Activated CD8-positive, alpha-beta memory T cell treated with anti-CD3 and anti-CD28 coated beads, Interleukin-2, amount 50 U/mL, for 1 hour (primary cell): ENCODE measurements around the gene SPAG16.
"Not testable (repeated sequence)": the region's sequence is repeated elsewhere in the genome, so short reads cannot be mapped to it uniquely, and the experiment has no call there.

Experiments used
- DNase-seq: peaks from one replicate; pipeline ENCODE4 v3.0.0-alpha.2; 2020; ENCODE audit errors: extremely low read depth

SPAG16 gene

DNA sequence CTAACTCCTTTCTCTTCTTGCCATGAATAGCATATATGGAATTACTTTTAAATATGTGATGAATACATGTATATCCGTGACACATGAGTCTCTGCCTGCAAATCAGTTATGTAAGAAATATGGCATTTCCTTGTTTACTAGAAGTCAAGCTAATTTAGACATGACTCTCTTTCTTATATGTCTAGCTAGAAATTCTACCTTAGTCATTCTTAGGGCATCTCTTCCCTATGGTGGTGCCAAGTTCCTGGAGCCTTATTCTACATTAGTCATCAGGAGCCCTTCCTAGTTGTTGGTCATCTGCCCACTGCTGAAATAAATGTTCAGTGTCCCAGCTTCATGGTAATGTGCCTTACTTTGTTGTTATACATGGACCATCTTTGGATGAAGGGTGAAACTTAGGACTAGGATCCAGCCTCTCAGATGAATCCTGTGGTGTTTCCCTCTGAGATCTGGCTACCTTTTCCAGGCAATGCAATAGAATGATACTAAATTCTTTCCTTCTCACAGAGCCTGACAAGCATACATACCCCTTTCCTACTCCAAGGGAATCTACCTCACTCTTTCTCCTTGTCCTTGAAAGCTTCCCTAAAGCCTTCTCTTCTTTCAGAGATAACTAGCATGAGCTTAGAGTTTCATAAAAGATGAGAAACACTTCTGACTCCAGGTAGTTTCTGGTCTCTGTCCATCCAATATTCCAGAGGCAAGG is 711.3 kb downstream of the SPAG16 start:
- DNase-seq: no peak

DNA sequence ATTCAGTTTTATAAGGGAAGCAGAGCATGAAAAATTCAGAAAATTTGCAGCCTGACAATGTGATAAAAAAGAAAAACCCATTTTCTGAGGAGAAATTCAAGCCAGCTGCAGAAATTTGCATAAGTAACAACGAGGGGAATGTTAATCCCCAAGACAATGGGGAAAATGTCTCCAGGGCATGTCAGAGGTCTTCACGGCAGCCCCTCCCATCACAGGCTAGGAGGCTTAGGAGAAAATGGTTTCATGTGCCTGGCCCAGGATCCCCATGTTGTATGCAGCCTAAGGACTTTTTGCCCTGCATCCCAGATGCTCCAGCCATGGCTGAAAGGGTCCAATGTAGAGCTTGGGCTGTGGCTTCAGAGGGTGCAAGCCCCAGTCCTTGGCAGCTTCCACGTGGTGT is 714.7 kb downstream of the SPAG16 start:
- not testable (repeated sequence) for DNase-seq

DNA sequence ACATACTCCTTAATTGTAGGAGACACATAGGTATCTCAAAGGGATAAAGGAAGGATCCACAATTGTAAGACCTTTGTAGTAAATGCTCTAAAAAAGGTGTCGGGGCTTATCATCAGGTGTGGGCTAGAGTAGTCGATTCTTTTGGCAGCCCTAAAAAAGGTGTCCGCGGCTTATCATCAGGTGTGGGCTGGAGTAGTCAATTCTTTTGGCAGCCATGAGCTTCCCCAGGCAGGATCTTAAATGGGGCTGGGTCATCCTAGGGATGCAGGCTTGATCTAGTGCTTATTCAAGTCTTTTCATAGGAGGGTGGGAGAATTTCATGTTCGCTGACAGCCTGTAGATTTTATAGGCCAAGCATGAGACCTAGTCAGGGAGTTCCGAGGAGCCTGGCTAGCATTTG is 720.2 kb downstream of the SPAG16 start:
- DNase-seq: no peak

DNA sequence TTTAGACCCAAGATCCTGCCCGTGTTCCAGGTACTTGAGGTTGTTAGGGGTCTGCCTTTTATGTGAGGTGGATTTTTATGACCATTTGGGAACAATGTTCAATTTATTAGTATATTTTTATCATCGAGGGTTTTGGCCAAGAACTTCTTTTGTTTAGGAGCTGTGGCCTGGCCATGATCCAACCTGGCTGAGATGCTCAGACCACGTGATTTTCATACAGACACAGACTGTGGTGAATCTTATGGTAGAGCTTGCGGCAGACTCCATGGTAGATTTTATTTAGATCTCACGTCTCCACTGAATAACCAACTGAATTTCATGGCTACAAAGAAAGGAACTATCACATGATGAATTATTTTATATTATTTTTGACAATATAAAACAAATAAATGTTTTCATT is 721.1 kb downstream of the SPAG16 start:
- no peak for DNase-seq

DNA sequence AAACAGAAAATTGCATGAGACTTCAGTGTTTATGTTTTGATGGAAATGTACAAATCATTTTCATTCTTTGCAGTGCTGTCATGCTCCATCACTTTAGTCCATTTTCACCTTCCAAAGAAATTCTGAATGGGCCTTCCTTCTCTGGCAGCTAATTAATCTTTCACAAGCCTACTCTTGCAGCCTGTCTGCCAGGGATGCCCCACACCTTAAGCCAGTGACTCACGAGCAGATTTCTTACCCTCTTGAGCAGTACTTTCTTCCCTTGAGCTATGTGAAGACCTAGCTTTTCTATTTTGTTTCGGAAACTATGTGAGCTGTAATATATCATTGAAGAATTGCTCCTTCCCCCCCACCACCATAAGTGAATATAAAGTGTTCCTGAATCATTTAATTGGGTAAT is 722.3 kb downstream of the SPAG16 start:
- DNase-seq: no peak

DNA sequence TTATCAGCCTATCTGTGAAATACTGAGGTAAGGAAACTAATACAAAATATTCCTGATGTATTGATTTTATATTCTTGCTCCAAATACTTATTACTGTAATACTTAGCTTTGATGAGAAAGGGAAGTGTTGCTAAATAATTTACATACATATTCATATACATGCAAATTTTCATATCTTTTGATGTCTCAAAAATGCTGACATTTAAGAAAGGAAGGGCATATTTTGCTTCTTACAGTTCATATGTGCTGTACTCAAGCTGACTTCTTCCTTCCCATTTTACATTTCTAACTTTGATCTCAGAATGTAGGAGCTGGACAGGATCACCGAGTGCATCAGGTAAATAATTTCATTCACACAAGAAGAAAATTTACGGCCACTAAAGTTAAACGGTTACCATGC is 727.4 kb downstream of the SPAG16 start:
- DNase-seq: no peak

DNA sequence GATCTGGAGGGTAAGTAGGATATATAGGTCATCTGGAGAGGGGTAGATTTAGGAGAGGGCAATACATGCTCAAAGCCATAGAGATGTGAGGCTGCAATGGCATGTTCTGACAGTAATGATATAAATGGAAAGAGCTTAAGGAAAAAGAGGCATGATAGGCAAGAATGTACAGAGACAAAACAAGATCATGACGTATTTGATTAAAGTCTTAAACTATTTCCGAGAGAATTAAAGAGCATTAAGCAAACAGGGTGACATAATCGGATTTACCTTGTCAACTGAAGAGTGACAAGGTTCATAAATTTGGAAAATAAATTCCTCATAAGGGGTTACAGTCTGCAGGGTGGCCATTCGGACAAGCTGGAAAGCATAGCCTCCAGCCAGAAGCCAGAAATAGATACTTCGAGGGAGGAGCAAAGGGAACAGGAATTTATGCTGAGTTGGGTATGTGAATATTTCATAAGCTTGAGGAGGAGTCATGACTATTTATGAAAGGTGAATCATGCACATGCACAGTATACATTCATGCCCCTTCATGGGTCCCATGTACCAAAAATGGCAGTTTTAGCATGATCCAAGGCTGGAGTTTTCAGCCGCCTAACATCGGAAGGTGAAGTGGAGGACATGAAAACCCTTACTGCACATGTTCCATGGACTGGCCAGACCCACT is 730.4 kb downstream of the SPAG16 start:
- no peak for DNase-seq

DNA sequence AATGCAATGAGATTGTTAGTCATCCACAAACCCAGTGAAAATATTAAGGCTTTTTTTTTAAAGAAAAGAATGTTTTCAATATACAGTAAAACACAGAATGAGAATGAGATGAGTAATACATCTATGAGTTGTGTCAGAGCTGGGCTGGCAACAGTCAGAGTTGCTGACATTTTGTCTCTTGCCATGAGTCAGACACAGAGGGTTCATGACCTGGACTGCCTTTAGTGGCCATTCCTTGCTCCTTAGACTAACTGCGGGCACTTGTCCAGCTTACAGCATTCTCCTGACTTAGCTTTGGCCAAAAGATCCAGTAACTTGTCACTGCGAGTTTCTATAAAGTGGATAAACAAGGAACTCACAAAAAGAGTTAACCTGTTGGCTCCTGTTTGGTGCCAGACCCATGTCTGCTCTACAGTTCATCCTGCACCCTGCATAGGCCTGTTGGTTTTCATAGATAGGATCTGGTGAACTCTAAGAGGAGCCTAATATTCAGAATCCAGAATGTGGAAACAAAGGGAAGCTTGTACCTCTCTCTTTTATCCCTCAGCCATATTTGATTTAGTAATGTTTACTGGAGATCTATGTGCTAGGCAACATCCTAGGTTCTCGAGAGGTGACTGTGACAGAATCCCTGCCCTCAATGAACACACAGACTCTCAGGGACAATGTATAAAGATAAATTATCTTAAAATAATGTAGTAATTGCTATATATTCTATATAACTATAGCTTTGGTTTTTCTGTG is 735.1 kb downstream of the SPAG16 start:
- no peak for DNase-seq

DNA sequence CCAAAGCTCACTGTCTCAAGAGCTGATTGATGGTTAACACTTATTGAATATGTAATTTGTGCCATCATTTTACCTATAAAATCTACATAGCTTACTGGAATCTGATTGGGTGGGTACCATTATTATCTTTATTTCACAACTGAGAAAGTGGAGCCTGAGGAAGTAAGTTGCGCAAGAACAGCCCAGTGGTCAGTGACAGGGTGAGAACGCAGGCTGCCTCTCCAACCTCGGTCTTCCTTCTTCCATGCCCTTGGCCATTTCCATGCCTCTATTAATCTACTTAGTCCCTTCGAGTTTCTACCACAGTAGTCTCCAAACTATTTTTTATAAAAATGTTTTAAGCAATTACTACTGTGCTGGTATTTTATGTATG is 735.7 kb downstream of the SPAG16 start:
- no peak for DNase-seq

DNA sequence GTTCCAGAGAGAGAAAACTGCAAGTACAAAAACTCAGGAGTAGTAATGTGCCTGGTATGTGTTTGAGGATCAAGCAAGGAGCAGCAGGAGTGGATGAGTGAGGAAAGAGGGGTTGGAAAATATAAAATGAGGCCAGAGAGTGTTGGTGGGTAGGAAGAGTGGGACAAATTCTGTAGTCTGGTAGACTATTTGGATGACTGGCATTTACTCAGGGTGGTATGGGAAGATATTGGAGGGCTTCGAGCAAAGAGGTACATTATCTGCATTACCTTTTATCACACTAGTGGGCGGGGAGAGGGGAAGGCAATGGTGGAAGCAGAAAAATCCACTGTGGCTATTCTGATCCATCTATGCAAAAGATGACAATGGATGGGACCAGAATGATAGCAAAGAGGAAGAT is 744.9 kb downstream of the SPAG16 start:
- no peak for DNase-seq

DNA sequence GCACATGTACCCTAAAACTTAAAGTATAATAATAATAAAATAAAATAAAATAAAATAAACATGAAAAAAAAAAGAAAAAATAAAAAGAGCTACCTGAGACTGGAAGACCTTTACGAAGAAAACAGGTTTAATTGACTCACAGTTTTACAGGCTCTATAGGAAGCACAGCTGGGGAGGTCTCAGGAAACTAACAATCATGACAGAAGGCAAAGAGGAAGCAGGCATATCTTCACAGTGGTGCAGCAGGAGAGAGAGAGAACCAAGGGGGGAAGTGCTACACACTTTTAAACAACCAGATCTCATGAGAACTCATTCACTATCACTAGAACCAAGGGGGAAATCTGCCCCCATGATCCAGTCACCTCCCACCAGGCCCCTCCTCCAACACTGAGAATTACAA is 747.3 kb downstream of the SPAG16 start:
- DNase-seq: no peak

DNA sequence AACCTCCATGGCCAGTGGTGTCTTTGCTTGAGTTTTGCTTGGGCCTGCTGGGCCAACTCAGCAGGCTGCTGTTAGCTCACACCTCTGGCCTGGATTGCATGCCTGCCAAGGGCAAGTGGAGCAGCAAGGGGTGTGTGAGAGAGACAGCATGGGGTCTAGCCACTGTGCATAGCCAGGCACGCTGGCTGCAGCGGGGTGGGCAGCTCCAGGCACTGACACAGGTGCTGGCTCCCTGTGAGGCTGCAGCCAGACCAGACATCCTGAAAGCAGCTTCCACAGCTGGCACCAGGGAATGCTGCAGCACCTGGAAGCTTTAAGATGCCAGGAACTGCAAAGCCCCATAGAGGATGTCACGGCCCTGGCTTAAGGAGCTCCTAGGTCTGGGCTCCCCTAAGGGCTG is 750.2 kb downstream of the SPAG16 start:
- DNase-seq: no peak

DNA sequence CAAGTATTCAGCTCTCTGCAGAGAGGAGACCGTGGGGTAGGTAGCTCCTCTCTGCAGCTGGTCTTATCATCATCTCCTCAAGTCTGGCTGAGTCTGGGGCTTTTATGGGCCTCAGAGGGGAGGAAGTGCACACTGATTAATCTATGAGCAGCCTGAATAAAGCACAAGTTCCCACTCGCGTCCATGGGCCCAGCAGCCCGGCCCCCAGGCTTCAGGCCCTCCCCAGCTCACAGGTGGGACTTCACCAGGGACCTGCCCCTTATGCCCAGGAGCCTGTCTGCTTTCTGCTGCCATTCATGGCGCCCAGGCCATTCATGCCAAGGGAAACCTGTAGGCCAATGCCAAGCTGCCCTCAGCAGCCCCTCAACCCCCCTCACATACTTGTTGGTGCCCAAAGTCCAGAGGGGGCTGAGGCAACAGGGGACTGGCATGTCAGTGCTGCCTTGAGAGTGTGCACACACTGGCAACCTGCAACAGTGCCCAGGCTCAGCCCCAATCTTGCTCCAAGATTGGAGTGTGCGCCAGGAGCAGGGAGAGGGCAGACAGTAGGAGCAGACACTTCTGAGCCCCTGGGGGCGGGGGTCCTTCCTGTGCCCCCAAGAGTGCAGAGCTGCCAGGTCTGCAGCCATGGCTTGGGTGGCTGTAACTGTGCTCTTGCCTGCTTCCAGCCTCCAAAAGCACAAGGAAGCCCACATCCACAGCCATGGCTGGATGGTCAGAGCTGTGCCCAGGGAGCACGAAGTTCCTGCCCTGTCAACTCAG is 751.0 kb downstream of the SPAG16 start:
- DNase-seq: no peak

DNA sequence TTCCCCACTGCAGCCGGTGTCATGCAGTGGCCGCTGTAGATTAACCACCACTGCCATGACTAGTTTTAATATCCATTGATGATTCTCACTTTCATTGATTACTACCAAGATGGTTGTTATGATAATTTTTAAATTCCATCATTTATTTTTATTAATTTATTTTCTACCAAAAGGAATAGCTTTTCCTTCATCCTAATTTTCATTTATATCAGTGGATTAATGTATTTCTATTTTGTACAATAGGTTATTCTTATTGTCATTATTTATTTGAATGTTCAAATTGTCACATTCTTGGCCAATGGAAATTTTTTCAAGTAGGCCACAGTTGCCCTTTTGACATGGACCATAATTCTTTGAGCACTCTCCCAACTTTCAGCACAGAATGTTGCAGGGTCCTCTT is 751.7 kb downstream of the SPAG16 start:
- DNase-seq: no peak

DNA sequence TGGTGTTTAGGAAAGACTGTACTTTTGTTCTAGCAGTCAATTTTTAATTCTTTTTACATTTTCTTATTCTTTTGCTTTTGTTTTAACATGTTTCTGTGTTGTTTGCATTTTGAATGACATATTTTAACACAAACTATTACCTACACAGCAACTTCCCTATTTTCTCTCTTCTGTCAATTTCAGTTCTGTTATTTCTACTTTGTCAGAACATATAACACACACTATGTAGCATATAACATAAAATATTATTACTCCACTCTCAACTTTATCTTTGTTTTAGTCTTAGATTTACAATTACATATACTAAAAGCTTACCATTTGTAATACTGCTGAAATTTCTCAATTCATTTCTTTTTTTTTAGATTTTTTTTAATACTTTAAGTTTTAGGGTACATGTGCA is 753.9 kb downstream of the SPAG16 start:
- DNase-seq: no peak

DNA sequence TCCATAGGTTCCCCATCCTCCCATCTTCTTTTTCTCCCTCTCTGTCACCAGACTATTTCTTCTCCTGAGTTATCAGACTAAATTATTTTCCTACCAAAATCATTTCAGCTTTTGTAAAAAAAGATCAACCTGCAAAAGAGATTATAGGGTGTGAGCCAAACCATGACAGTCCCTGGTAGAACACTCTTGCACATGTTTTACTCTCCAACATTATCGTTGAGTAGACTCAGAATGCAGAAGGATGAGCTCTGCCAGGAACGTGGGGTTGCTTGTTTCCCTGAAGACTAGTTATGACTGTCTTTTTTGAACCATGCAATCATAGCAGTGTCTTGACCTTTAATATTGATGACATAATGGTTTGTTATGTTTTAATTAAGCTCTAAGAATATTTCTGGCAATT is 766.5 kb downstream of the SPAG16 start:
- DNase-seq: no peak

DNA sequence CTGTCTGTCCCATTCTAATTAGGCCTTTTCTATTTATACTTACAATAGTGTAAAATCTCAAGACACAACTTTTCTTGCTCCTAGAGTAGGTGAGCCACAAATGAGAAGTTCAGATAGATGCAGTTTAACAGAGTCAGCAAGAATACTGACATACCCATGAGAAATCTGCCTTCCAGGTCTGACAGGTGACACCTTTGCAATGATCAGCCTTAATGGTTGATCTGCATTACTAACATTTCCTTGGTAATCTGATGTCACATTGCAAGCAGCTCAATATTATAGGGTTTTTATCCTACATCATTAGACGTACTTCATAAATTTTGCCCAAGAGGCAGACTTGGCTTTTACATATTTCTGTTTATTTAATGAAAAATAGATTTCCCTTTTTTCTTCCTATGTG is 767.3 kb downstream of the SPAG16 start:
- DNase-seq: no peak

DNA sequence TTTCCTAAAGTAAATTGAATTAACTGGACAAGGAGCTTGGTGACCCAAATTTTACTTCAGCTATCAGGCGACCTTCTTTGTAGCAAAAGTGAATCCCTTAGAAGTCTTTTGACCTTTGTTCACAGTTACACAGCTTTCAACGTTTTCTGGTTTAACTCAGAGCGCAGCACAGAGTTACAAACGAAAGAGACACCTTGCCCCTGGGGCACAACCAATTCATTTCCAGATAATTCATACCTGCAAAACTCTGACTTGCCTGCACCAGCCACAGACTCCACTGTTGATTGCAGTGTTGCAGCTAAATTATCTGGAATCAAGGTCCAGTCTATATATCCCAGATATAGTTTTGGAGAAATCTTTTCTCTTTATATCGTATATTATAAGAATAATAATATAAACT is 768.0 kb downstream of the SPAG16 start:
- DNase-seq: no peak

DNA sequence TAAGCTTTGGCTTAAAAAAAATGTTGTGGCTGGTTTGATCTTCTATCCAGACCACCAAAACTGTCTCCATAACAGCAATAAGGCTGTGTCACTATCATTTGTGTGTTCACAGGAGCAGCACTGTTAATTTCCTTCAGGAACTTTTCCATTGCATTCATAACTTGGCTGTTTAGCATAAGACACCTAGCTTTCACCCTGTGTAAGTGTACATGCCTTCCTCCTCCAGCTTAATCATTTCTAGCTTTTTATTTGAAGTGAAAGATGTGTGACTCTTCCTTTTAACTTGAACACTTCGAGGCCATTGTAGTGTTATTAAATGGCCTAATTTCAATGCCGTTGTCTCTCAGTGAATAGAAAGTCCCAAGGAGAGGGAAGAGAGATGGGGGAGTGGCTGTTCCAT is 773.7 kb downstream of the SPAG16 start:
- DNase-seq: no peak

DNA sequence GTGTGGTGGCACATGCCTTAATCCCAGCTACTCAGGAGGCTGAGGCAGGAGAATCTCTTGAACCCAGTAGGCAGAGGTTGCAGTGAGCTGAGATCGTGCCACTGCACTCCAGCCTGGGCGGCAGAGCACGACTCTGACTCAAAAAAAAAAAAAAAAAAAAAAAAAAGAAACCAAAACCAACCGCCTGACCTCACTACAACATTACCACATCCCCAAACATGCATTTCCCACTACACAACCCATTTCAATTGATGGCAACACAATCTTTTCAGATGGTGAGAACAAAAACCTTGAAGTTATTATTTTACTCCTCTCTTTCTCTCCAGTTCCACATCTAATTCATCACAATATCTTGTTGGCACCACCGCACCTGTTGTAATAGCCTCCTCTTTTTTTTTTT is 778.0 kb downstream of the SPAG16 start:
- DNase-seq: not testable (repeated sequence)

DNA sequence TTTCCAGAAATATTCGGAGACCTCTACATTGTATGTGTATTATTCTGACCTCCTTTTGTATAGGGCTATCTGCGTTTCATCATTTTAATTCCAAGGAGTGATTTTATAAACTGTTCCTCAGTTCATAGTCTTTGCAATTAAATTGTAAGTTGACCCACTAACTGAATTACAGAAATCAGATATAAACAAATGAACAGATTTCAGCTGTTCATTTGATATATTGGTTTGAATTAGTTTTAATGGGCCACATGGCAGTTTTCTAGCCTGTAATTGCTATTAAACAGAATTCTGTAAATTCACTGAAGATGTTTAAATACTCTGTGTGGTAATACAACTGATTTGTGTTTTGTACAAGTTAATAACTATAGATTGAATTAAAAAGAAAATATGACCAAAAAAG is 780.2 kb downstream of the SPAG16 start:
- no peak for DNase-seq

DNA sequence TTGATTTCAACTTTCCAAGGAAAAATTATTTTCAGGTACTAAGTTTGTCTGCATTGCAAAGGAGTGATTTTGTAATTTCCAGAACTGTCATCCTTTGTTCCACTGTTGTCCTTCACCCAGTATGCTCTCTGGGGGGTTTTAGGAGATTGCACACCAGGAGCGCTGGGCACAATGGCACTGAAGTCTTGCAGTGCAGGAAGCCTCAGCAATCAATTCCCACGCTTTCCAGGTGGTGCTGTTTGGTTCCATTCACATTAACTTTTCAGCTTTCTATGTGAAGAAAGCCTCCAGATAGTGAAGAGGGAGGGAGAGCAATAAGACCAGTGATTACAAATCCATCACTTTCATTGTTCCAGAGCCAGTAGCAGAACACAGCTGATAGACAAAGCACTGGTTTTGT is 782.6 kb downstream of the SPAG16 start:
- no peak for DNase-seq
